HL-60 (cell line): ENCODE data around the gene ANAPC13.

ENCODE experiments used
- DNase-seq, 2 experiments: peaks; one replicate each; pipeline ENCODE4 v3.0.0-alpha.2; 2010 to 2020; ENCODE audit warnings: low read depth in 1 of 2, low spot score in 1 of 2
- H3K27ac ChIP-seq: fragments of 250-450 bp; sonication (Bioruptor Pico); replicated peaks from 2 replicates; pipeline ENCODE4 v1.5.1; 2020; ENCODE audit warnings: mild to moderate bottlenecking, moderate library complexity
- H3K27me3 ChIP-seq: fragments of 250-450 bp; sonication (Bioruptor Pico); 2 replicates; pipeline ENCODE4 v1.5.1; 2021; ENCODE audit warnings: mild to moderate bottlenecking, moderate library complexity; ENCODE audit not compliant: insufficient read depth, poor library complexity, severe bottlenecking
- H3K4me3 ChIP-seq: replicated peaks from 2 replicates; pipeline ENCODE4 v1.5.1; 2011; ENCODE audit warnings: mild to moderate bottlenecking, control low read depth, low read length; ENCODE audit not compliant: insufficient read depth
- GABPA ChIP-seq: IDR thresholded peaks from 2 replicates; pipeline ENCODE4 v1.6.1; 2012; ENCODE audit warnings: low read depth
- POLR2AphosphoS5 ChIP-seq: IDR thresholded peaks from 2 replicates; pipeline ENCODE4 v1.6.1; 2012; ENCODE audit warnings: low read depth
- REST ChIP-seq: IDR thresholded peaks from 2 replicates; pipeline ENCODE4 v1.6.1; 2012; ENCODE audit warnings: low read depth; ENCODE audit not compliant: insufficient replicate concordance
- SPI1 ChIP-seq: IDR thresholded peaks from 2 replicates; pipeline ENCODE4 v1.6.1; 2012; ENCODE audit warnings: low read depth, mild to moderate bottlenecking, borderline replicate concordance
- TF ChIP-seq, protein P1 (sequence below): IDR thresholded peaks from one replicate; pipeline ENCODE4 v1.5.1; 2011; ENCODE audit warnings: low read length, control low read depth, inconsistent platforms; ENCODE audit not compliant: insufficient read depth

Gene ANAPC13

GRCh38 chr3:134441321-134441720 lies 44.5 kb downstream of the ANAPC13 start:
- Histone ChIP-seq H3K27ac (no peak overlapping the region), H3K27me3 (no peaks in the 10 kb centered on the region), H3K4me3 (no peak overlapping the region)
- TF ChIP-seq, protein P1, sequence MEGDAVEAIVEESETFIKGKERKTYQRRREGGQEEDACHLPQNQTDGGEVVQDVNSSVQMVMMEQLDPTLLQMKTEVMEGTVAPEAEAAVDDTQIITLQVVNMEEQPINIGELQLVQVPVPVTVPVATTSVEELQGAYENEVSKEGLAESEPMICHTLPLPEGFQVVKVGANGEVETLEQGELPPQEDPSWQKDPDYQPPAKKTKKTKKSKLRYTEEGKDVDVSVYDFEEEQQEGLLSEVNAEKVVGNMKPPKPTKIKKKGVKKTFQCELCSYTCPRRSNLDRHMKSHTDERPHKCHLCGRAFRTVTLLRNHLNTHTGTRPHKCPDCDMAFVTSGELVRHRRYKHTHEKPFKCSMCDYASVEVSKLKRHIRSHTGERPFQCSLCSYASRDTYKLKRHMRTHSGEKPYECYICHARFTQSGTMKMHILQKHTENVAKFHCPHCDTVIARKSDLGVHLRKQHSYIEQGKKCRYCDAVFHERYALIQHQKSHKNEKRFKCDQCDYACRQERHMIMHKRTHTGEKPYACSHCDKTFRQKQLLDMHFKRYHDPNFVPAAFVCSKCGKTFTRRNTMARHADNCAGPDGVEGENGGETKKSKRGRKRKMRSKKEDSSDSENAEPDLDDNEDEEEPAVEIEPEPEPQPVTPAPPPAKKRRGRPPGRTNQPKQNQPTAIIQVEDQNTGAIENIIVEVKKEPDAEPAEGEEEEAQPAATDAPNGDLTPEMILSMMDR, result no peak
- no peak for TF ChIP-seq SPI1
- no peak for TF ChIP-seq POLR2AphosphoS5
- TF ChIP-seq REST, result no peak
- TF ChIP-seq GABPA, result no peak
- no peak for DNase-seq

DNA sequence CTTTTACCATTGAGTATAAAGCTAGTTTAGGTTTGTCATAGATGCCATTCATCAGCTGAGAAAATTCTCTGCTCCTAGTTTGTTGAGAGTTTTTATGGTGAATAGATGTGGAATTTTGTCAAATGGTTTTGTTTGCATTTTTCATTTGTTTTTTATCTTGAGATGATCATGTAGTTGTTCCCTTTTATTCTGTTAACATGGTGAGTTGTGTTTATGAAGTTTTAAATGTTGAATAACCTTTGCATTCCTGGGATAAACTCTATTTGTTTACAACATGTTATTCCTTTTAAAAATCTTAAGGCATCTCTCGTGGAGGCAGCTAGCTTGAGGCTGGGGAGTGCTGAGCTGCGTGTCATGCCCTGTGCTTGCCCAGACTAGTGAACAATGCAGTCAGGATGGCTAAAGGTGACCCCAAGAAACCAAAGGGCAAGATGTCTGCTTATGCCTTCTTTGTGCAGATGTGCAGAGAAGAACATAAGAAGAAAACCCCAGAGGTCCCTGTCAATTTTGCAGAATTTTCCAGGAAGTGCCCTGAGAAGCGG lies 48.5 kb downstream of the ANAPC13 start:
- no peak for DNase-seq
- TF ChIP-seq GABPA, result no peak
- TF ChIP-seq REST, result no peak
- no peak for TF ChIP-seq POLR2AphosphoS5
- TF ChIP-seq SPI1, result no peak
- TF ChIP-seq, protein P1, result no peak
- H3K27ac ChIP-seq, result no peak overlapping the region
- no peak overlapping the region for H3K4me3 ChIP-seq
- H3K27me3 ChIP-seq, result no peaks in the 10 kb centered on the region

- no peak overlapping the region for H3K4me3 ChIP-seq
- no peak for DNase-seq
- peaks cover 3% of the 10 kb centered on the region for H3K27me3 ChIP-seq
- no peak overlapping the region for H3K27ac ChIP-seq
- TF ChIP-seq POLR2AphosphoS5, result no peak
- no peak for TF ChIP-seq GABPA
- TF ChIP-seq, protein P1, result no peak
- no peak for TF ChIP-seq SPI1
- TF ChIP-seq REST, result no peak
These were observed 53.5 kb downstream of the ANAPC13 start for GRCh38 chr3:134432236-134432635.
